Sigmoid colon (tissue), 7 donors: ENCODE data around the gene GMDS. TPM values are rescaled to one million over a fixed set of nuclear protein-coding genes. Genes with fewer than 3 reads are reported as not detected.

Experiments
- DNase-seq: peaks from one replicate; pipeline ENCODE4 v3.0.0-alpha.2; 2019
- H3K27ac ChIP-seq, 4 donors: fragments of 200-600 bp; sonication (generic); one replicate each; pipeline ENCODE4 v1.5.1; 2016 to 2019; ENCODE audit warnings: mild to moderate bottlenecking in 1 of 4
- H3K27me3 ChIP-seq, 3 donors: fragments of 200-600 bp; sonication (generic); one replicate each; pipeline ENCODE4 v1.5.1; 2019; ENCODE audit warnings: mild to moderate bottlenecking in 1 of 3
- H3K36me3 ChIP-seq, 4 donors: fragments of 200-600 bp; sonication (generic); one replicate each; pipeline ENCODE4 v1.5.1; 2016 to 2019
- H3K4me1 ChIP-seq, 4 donors: fragments of 200-600 bp; sonication (generic); one replicate each; pipeline ENCODE4 v1.5.1; 2017 to 2019
- H3K4me3 ChIP-seq, 4 donors: fragments of 200-600 bp; sonication (generic); one replicate each; pipeline ENCODE4 v1.5.1; 2017 to 2019; ENCODE audit warnings: mild to moderate bottlenecking in 2 of 4, moderate library complexity in 1 of 4
- H3K9me3 ChIP-seq, 4 donors: fragments of 200-600 bp in 3 of 4; sonication (generic) in 3 of 4; one replicate each; pipeline versions ENCODE4 v1.5.1 to v1.6.1; 2013 to 2019
- CTCF ChIP-seq, 4 experiments: fragments of 450-650 bp in 3 of 4; fragments of 200-600 bp in 1 of 4; IDR thresholded peaks; one replicate each; pipeline ENCODE4 v1.5.1; 2016 to 2019; ENCODE audit warnings: antibody characterized with exemption in 4 of 4, mild to moderate bottlenecking in 3 of 4, moderate library complexity in 2 of 4
- EP300 ChIP-seq, 4 donors: sonication (generic); formaldehyde crosslinking; IDR thresholded peaks; one replicate each; pipeline ENCODE4 v1.6.1; 2017; ENCODE audit warnings: antibody characterized with exemption in 4 of 4
- POLR2A ChIP-seq, 2 donors: fragments of 450-650 bp; IDR thresholded peaks; one replicate each; pipeline ENCODE4 v1.6.1; 2016; ENCODE audit warnings: antibody characterized with exemption in 2 of 2, mild to moderate bottlenecking in 2 of 2, moderate library complexity in 2 of 2
- POLR2AphosphoS5 ChIP-seq, 4 donors: sonication (generic); formaldehyde crosslinking; IDR thresholded peaks; one replicate each; pipeline ENCODE4 v1.6.1; 2017; ENCODE audit warnings: antibody characterized with exemption in 4 of 4
- WGBS, 2 donors: extraction: QIAGEN DNeasy Blood & Tissue Kit; methylation state at CpG; one replicate each; pipeline ENCODE4 v1.1.7; 2013; 5-methylcytosine and 5-hydroxymethylcytosine counted together
- intact Hi-C: fragments of 100-400 bp; cut with DNase I; formaldehyde crosslinking; loops from one replicate; pipeline ENCODE4 v1.15.1; 2023
- polyA plus RNA-seq, 3 donors: library from polyadenylated mRNA; stranded (reverse); fragments of 200-250 nt; gene quantifications; one replicate each; pipeline ENCODE4 v1.2.3, GENCODE V29; 2013
- total RNA-seq, 4 donors: library from RNA; depleted of rRNA; stranded (reverse); fragments of >200 nt; gene quantifications; one replicate each; pipeline ENCODE4 v1.1.0, GENCODE V29; 2016
- donor health status: healthy with polysubstance abuse.
- donor health status: Bipolar disorder and iron deficiency.
- donor health status: healthy.

GMDS gene
- total and polyA plus RNA-seq, 7 donors: 3.1 to 173 (median 9.4) TPM

GRCh38 chr6:2007165-2007564, 238.2 kb downstream of the GMDS start:
- H3K4me1 ChIP-seq: no peaks in the 10 kb centered on the region
- no peak overlapping the region for H3K4me3 ChIP-seq
- H3K27me3 ChIP-seq: no peaks in the 10 kb centered on the region
- WGBS, 2 donors: 83 to 84% methylated on average over 4 of the region's 4 CpGs
- intact Hi-C loops: no loop called here
- no peaks in the 10 kb centered on the region for H3K36me3 ChIP-seq
- no peak for DNase-seq
- TF ChIP-seq POLR2AphosphoS5 (IDR thresholded peaks at IDR 0.05) (no peak), CTCF (IDR thresholded peaks at IDR 0.05) (no peak), POLR2A (IDR thresholded peaks at IDR 0.05) (no peak)
- H3K27ac ChIP-seq: no peak overlapping the region
- H3K9me3 ChIP-seq: peaks cover 0 to 2% (median under 1%) of the 10 kb centered on the region in 4 donors

- no peaks in the 10 kb centered on the region for H3K27me3 ChIP-seq
- H3K9me3 ChIP-seq: peaks cover 0 to 1% (median 0%) of the 10 kb centered on the region in 4 donors
- 84 to 87% methylated on average over 3 of the region's 3 CpGs for WGBS, 2 donors
- no peaks in the 10 kb centered on the region for H3K36me3 ChIP-seq
- no peak overlapping the region for H3K27ac ChIP-seq
- TF ChIP-seq CTCF (IDR thresholded peaks at IDR 0.05) (no peak), POLR2A (IDR thresholded peaks at IDR 0.05) (no peak), POLR2AphosphoS5 (IDR thresholded peaks at IDR 0.05) (no peak), EP300 (IDR thresholded peaks at IDR 0.05) (no peak)
- intact Hi-C loops: no loop called here
- no peaks in the 10 kb centered on the region for H3K4me1 ChIP-seq
- no peak for DNase-seq
- H3K4me3 ChIP-seq: no peak overlapping the region
Observed at GRCh38 chr6:2004888-2005287, 240.5 kb downstream of the GMDS start.

GRCh38 chr6:2000962-2001361, 244.4 kb downstream of the GMDS start:
- intact Hi-C loops: no loop called here
- 75 to 92% methylated on average over 2 of the region's 2 CpGs for WGBS, 2 donors

GRCh38 chr6:1997702-1998101, 247.7 kb downstream of the GMDS start:
- Histone ChIP-seq H3K27ac (no peak overlapping the region), H3K36me3 (no peaks in the 10 kb centered on the region), H3K9me3 (peaks cover 0 to 1% (median 0%) of the 10 kb centered on the region in 4 donors), H3K4me3 (no peak overlapping the region), H3K27me3 (no peaks in the 10 kb centered on the region), H3K4me1 (no peaks in the 10 kb centered on the region)
- TF ChIP-seq EP300 (IDR thresholded peaks at IDR 0.05) (no peak), POLR2AphosphoS5 (IDR thresholded peaks at IDR 0.05) (no peak), CTCF (IDR thresholded peaks at IDR 0.05) (no peak), POLR2A (IDR thresholded peaks at IDR 0.05) (no peak)
- DNase-seq: no peak
- intact Hi-C loops: no loop called here
- WGBS, 2 donors: 67 to 68% methylated on average over 3 of the region's 3 CpGs

More at GRCh38 chr6:2000962-2001361, 244.4 kb downstream of the GMDS start:
- DNase-seq: no peak
- no peak for TF ChIP-seq POLR2A (IDR thresholded peaks at IDR 0.05)
- TF ChIP-seq CTCF (IDR thresholded peaks at IDR 0.05): no peak
- no peak for TF ChIP-seq EP300 (IDR thresholded peaks at IDR 0.05)
- TF ChIP-seq POLR2AphosphoS5 (IDR thresholded peaks at IDR 0.05): no peak
- Histone ChIP-seq H3K4me1 (no peaks in the 10 kb centered on the region), H3K9me3 (peaks cover 0 to 3% (median 0%) of the 10 kb centered on the region in 4 donors), H3K27ac (no peak overlapping the region), H3K4me3 (no peak overlapping the region), H3K27me3 (no peaks in the 10 kb centered on the region), H3K36me3 (no peaks in the 10 kb centered on the region)

- 86 to 95% methylated on average over 2 of the region's 2 CpGs for WGBS, 2 donors
- H3K27ac ChIP-seq: no peak overlapping the region
- no peaks in the 10 kb centered on the region for H3K4me1 ChIP-seq
- intact Hi-C loops: no loop called here
- H3K4me3 ChIP-seq: no peak overlapping the region
- no peak for DNase-seq
- H3K9me3 ChIP-seq: peaks cover 0 to 1% (median 0%) of the 10 kb centered on the region in 4 donors
- H3K27me3 ChIP-seq: no peaks in the 10 kb centered on the region
- H3K36me3 ChIP-seq: no peaks in the 10 kb centered on the region
- TF ChIP-seq POLR2AphosphoS5 (IDR thresholded peaks at IDR 0.05) (no peak), CTCF (IDR thresholded peaks at IDR 0.05) (no peak), POLR2A (IDR thresholded peaks at IDR 0.05) (no peak)
Observed at GRCh38 chr6:1995636-1996035, 249.8 kb downstream of the GMDS start.
